Thyroid gland (tissue), 4 donors: Measurements from ENCODE around the gene SETD2.

ENCODE experiments used
- CTCF ChIP-seq, 6 experiments: fragments of 200-600 bp in 3 of 6; fragments of 450-650 bp in 3 of 6; sonication (generic) in 3 of 6; IDR thresholded peaks; one replicate each; pipeline ENCODE4 v1.5.1; 2016 to 2019; ENCODE audit warnings: antibody characterized with exemption in 6 of 6, mild to moderate bottlenecking in 2 of 6, inconsistent platforms in 1 of 6, moderate library complexity in 1 of 6
- POLR2A ChIP-seq, 2 donors: fragments of 450-650 bp; IDR thresholded peaks; one replicate each; pipeline ENCODE4 v1.6.1; 2017; ENCODE audit warnings: antibody characterized with exemption in 2 of 2, mild to moderate bottlenecking in 2 of 2, moderate library complexity in 1 of 2

- TF ChIP-seq CTCF (IDR thresholded peaks at IDR 0.05) (no peak), POLR2A (IDR thresholded peaks at IDR 0.05) (no peak)
These were observed 156.3 kb downstream of the SETD2 start for GRCh38 chr3:47007482-47008233.
